Measurements from ENCODE around the gene UBQLN4. TPM values are rescaled to one million over a fixed set of nuclear protein-coding genes. Genes with fewer than 3 reads are reported as not detected.
A peak's percentile ranks its signal among the peaks of the same experiment; 100 is the strongest.

Gene UBQLN4
- total RNA-seq, 6 experiments from 2014 or later: 19.0 to 25.5 (median 21.0) TPM

- no peak overlapping the region for H3K4me3 ChIP-seq
- H3K4me1 ChIP-seq: peaks cover 0 to 18% (median 8%) of the 10 kb centered on the region in 4 donors
- DNase-seq (no peak), ATAC-seq (no peak)
- H3K27ac ChIP-seq: no peak overlapping the region
- H3K9me3 ChIP-seq: no peaks in the 10 kb centered on the region
- H3K27me3 ChIP-seq: no peaks in the 10 kb centered on the region
- intact Hi-C loops (cut with DNase I): no loop called here
- no peaks in the 10 kb centered on the region for H3K36me3 ChIP-seq
- TF ChIP-seq POLR2A (IDR thresholded peaks at IDR 0.05) (no peak), CTCF (IDR thresholded peaks at IDR 0.05) (no peak)
- 15% methylated on average over 1 of the region's 2 CpGs for WGBS (ENCODE audit: insufficient coverage, low coverage, low lambda C conversion rate, missing lambda C conversion rate)
Observed at GRCh38 chr1:155996166-155996565, 57.4 kb downstream of the UBQLN4 start.

DNA sequence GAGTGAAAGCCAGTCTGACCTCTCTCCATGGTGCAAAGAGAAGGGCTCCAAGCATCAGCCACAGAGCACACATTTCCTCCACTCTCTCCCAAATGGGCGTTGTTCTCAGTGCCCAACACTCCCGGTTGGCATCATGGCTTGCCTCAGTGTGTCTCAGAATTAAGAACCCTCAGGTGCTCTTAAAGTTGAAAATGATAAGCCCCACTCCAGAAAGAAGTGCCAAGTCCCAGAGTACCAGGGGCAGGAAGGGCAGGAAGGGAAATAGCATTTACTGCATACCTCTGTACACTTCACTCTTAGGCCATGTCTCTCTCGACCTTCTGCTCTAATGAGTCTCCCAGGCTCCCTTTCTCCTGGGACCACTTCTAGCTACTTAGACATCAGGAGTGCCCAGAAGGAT is 60.0 kb downstream of the UBQLN4 start:
- DNase-seq: no peak
- ATAC-seq: no peak
- Histone ChIP-seq H3K27ac (no peak overlapping the region), H3K4me1 (peaks cover 0 to 23% (median 11%) of the 10 kb centered on the region in 4 donors), H3K27me3 (no peaks in the 10 kb centered on the region), H3K9me3 (no peaks in the 10 kb centered on the region), H3K36me3 (no peaks in the 10 kb centered on the region), H3K4me3 (no peak overlapping the region)
- TF ChIP-seq CTCF (IDR thresholded peaks at IDR 0.05): no peak
- TF ChIP-seq POLR2A (IDR thresholded peaks at IDR 0.05): no peak
- 100% methylated on average over 2 of the region's 3 CpGs for WGBS (ENCODE audit: insufficient coverage, low coverage, low lambda C conversion rate, missing lambda C conversion rate)
- intact Hi-C loops (cut with DNase I): no loop called here

DNA sequence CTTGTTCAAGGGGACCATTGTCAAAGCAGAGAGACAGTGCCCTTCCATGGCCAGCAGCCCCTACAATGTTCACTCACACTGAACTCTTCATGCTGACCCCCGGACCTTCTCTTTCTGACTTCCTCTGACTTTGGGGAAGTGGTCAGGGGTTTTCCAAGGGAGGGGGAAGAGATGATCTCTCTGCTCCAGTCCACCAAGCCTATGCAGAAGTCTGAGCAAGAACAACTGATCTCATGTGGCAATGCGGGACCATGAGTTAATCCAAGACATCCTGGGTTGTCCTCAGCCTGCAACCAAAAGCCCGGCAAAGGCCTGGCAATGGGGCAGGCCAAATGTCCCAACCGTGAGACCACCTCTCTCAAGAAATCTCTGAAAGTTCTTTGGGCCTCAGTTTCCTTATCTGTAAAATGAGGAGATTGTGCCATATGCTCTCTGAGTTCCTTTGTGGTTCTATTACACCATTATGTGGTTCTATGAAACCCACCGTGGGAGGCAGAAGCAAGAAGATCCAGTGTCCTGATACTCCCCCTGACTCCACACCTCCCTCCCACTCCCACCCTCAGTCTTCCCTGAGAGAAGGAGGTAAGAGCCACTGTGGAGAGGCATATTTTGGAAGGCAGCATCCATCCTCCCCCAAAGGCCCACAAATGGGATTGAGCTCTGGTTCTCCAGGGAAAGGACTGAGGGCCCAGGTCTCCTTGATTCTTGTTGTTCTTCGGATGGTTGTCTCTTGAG is 63.4 kb downstream of the UBQLN4 start:
- intact Hi-C loops (cut with DNase I): no loop called here
- WGBS (ENCODE audit: insufficient coverage, low coverage, low lambda C conversion rate, missing lambda C conversion rate): 62% methylated on average over 3 of the region's 6 CpGs
- Histone ChIP-seq H3K9me3 (no peaks in the 10 kb centered on the region), H3K27ac (peak overlapping the region; percentile 69 to 80 (median 74)), H3K27me3 (no peaks in the 10 kb centered on the region), H3K4me3 (no peak overlapping the region), H3K4me1 (peaks cover 0 to 23% (median 11%) of the 10 kb centered on the region in 4 donors), H3K36me3 (no peaks in the 10 kb centered on the region)
- ATAC-seq (peak; percentile 14 to 31 (median 20)), DNase-seq (no peak)
- TF ChIP-seq POLR2A (IDR thresholded peaks at IDR 0.05) (no peak), CTCF (IDR thresholded peaks at IDR 0.05) (no peak)

DNA sequence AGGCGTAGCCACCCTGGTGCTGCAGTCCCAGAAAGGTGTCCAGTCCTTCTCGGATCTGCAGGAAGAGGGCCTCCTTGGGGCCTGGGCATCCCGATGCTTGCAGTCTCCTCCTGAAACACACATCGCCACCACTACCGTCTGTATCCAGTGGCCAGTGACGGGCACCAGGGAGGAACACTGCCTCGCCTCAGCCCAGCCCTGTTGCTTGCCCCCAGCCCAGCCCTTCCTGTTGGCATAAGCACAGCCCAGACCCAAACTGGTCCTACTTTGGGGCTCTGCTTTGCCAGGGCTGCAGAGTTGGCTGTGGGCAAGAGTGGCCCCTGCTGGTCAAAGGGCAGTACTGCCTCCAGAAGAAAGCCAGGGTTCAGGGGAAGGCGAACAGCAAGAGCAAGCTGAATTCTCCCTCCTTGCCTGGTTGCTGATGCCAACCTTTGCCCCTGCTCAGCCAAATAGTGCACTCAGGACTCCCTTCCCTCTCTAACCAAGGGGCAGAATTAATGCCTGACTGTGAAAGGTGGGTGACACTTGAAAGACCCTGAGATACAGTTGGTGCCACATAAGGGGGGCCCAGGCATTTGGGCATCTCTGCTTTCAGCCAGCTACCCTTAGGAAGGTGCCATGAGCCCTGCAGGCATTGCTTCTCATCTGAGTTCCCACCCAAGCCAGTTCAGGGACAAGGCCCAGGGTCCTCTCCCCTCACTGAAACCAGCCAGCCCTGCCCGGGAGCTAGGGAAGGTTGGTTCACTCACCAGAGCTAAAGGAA is 64.2 kb downstream of the UBQLN4 start:
- intact Hi-C loops (cut with DNase I): loop anchor here in 1 of 2 donors (5.0 kb wide), 1 partner anchor 52 kb away; no protein-coding TSS in a partner anchor
- no peaks in the 10 kb centered on the region for H3K36me3 ChIP-seq
- H3K27ac ChIP-seq: peak overlapping the region in 1 of 3 donors; percentile 30
- peak; percentile 81 to 90 (median 88) for ATAC-seq
- TF ChIP-seq CTCF (IDR thresholded peaks at IDR 0.05) (peak; percentile 96 to 98 (median 97)), POLR2A (IDR thresholded peaks at IDR 0.05) (no peak)
- DNase-seq: peak; percentile 73 to 80 (median 75)
- no peak overlapping the region for H3K4me3 ChIP-seq
- H3K27me3 ChIP-seq: no peaks in the 10 kb centered on the region
- peaks cover 0 to 23% (median 11%) of the 10 kb centered on the region in 4 donors for H3K4me1 ChIP-seq
- no peaks in the 10 kb centered on the region for H3K9me3 ChIP-seq
- WGBS (ENCODE audit: insufficient coverage, low coverage, low lambda C conversion rate, missing lambda C conversion rate): 33% methylated on average over 3 of the region's 9 CpGs

Other genes with a start within 250 kb of the UBQLN4 start
- 10 to 100 TPM; 10.7 to 23.2 (median 20.1) TPM for gene GON4L, start 196.6 kb downstream of the UBQLN4 start, total RNA-seq
- 1 to 10 TPM in 1 of 6 experiments, under 1 TPM in 5; 0.46 to 1.5 (median 0.73) TPM for gene SYT11, start 194.2 kb downstream of the UBQLN4 start, total RNA-seq
- 10 to 100 TPM in 3 of 6 experiments, 1 to 10 TPM in 3; 4.9 to 28.3 (median 11.3) TPM for gene RIT1, start 142.4 kb downstream of the UBQLN4 start, total RNA-seq
- gene KHDC4, start 119.4 kb downstream of the UBQLN4 start, total RNA-seq: 10 to 100 TPM; 14.1 to 19.0 (median 17.2) TPM
- not detected for gene RXFP4, start 112.2 kb downstream of the UBQLN4 start, total RNA-seq
- 10 to 100 TPM in 4 of 6 experiments, 1 to 10 TPM in 2; 7.9 to 23.8 (median 13.1) TPM for gene ARHGEF2, start 75.3 kb downstream of the UBQLN4 start, total RNA-seq
- gene SSR2, start 32.8 kb downstream of the UBQLN4 start, total RNA-seq: 100 to 1,000 TPM in 4 of 6 experiments, 10 to 100 TPM in 2; 59.5 to 227 (median 103) TPM
- gene LAMTOR2, start 984 bp upstream of the UBQLN4 start, total RNA-seq: 10 to 100 TPM; 49.4 to 71.0 (median 60.3) TPM
- 1 to 10 TPM in 2 of 6 experiments, under 1 TPM in 4; 0.40 to 3.2 (median 0.77) TPM for gene RAB25, start 7.4 kb upstream of the UBQLN4 start, total RNA-seq
- 1 to 10 TPM in 1 of 6 experiments, under 1 TPM in 5; 0.35 to 1.4 (median 0.83) TPM for gene MEX3A, start 28.7 kb upstream of the UBQLN4 start, total RNA-seq
- gene LMNA, start 60.9 kb upstream of the UBQLN4 start, total RNA-seq: 100 to 1,000 TPM in 3 of 6 experiments, 10 to 100 TPM in 3; 79.4 to 129 (median 98.8) TPM
- 1 to 10 TPM in 4 of 6 experiments, under 1 TPM in 2; 0.62 to 2.6 (median 1.3) TPM for gene SEMA4A, start 99.8 kb upstream of the UBQLN4 start, total RNA-seq
- 10 to 100 TPM; 19.1 to 30.5 (median 20.0) TPM for gene SLC25A44, start 140.3 kb upstream of the UBQLN4 start, total RNA-seq
- 10 to 100 TPM; 21.8 to 33.8 (median 24.8) TPM for gene PMF1, start 159.2 kb upstream of the UBQLN4 start, total RNA-seq
- gene BGLAP, start 188.4 kb upstream of the UBQLN4 start, total RNA-seq: 1 to 10 TPM in 3 of 6 experiments, under 1 TPM in 1, not detected in 2; 0.44 to 1.5 (median 1.2) TPM
- gene PAQR6, start 194.3 kb upstream of the UBQLN4 start, total RNA-seq: 1 to 10 TPM in 3 of 6 experiments, under 1 TPM in 3; 0.43 to 4.0 (median 1.1) TPM
- gene SMG5, start 229.0 kb upstream of the UBQLN4 start, total RNA-seq: 10 to 100 TPM; 28.1 to 58.8 (median 48.2) TPM
- gene TMEM79, start 230.5 kb upstream of the UBQLN4 start, total RNA-seq: 1 to 10 TPM in 4 of 6 experiments, under 1 TPM in 2; 0.55 to 2.1 (median 1.5) TPM
- 10 to 100 TPM; 34.7 to 72.0 (median 55.7) TPM for gene GLMP, start 241.9 kb upstream of the UBQLN4 start, total RNA-seq
- gene VHLL, start 245.5 kb upstream of the UBQLN4 start, total RNA-seq: not detected